NB4 (cell line): Measurements from ENCODE around the gene COQ4.

Experiments
- CTCF ChIP-seq: IDR thresholded peaks from one replicate; pipeline ENCODE4 v1.5.1; 2012; ENCODE audit warnings: low read depth, low read length
- POLR2A ChIP-seq: IDR thresholded peaks from 2 replicates; pipeline ENCODE4 v1.6.1; 2011; ENCODE audit warnings: mild to moderate bottlenecking; ENCODE audit not compliant: insufficient read length; ENCODE audit errors: extremely low read depth

- TF ChIP-seq CTCF (peak; percentile 66), POLR2A (no peak)
These were observed 18.8 kb downstream of the COQ4 start for GRCh38 chr9:128341435-128341849.
